Thymus (tissue), 11 donors: ENCODE measurements around the gene SPRR2E. TPM values are rescaled to one million over a fixed set of nuclear protein-coding genes. Genes with fewer than 3 reads are reported as not detected.

Experiments used
- DNase-seq, 9 donors: peaks; one replicate each; pipeline ENCODE4 v3.0.0-alpha.2; 2013; ENCODE audit warnings: low spot score in 9 of 9, low read depth in 6 of 9, missing footprints in 1 of 9
- H3K27ac ChIP-seq, 2 donors: one replicate each; pipeline ENCODE4 v1.5.1; 2013; ENCODE audit warnings: control low read depth in 1 of 2, low read depth in 1 of 2, low read length in 1 of 2, mild to moderate bottlenecking in 1 of 2, moderate library complexity in 1 of 2
- H3K27me3 ChIP-seq, 2 donors: one replicate each; pipeline ENCODE4 v1.5.1; 2013; ENCODE audit warnings: low read length in 1 of 2; ENCODE audit not compliant: control insufficient read depth in 2 of 2, insufficient read depth in 1 of 2
- H3K36me3 ChIP-seq, 2 donors: one replicate each; pipeline ENCODE4 v1.5.1; 2013; ENCODE audit warnings: low read length in 1 of 2, mild to moderate bottlenecking in 1 of 2, moderate library complexity in 1 of 2; ENCODE audit not compliant: control insufficient read depth in 2 of 2, insufficient read depth in 2 of 2
- H3K4me1 ChIP-seq, 2 donors: one replicate each; pipeline ENCODE4 v1.5.1; 2013; ENCODE audit warnings: low read length in 2 of 2; ENCODE audit not compliant: control insufficient read depth in 2 of 2, insufficient read depth in 2 of 2
- H3K4me3 ChIP-seq, 2 donors: one replicate each; pipeline ENCODE4 v1.5.1; 2013; ENCODE audit warnings: low read length in 2 of 2, control low read depth in 1 of 2, mild to moderate bottlenecking in 1 of 2
- H3K9me3 ChIP-seq, 2 donors: one replicate each; pipeline ENCODE4 v1.5.1; 2013; ENCODE audit warnings: low read length in 1 of 2, mild to moderate bottlenecking in 1 of 2; ENCODE audit not compliant: control insufficient read depth in 2 of 2, insufficient read depth in 1 of 2
- WGBS: extraction: QIAGEN DNeasy Blood & Tissue Kit; methylation state at CpG from one replicate; pipeline ENCODE4 v1.1.7; 2013; 5-methylcytosine and 5-hydroxymethylcytosine counted together
- polyA plus RNA-seq: library from polyadenylated mRNA; stranded (reverse); fragments of 200-250 nt; gene quantifications from one replicate; pipeline ENCODE4 v1.2.3, GENCODE V29; 2013
- total RNA-seq: library from RNA; stranded (reverse); fragments of 120-200 nt; gene quantifications from one replicate; pipeline ENCODE4 v1.2.4, GENCODE V29; 2013
- donor health status: healthy.

Gene SPRR2E
- total and polyA plus RNA-seq, 2 donors: 14.2 TPM; not detected in 1

DNA sequence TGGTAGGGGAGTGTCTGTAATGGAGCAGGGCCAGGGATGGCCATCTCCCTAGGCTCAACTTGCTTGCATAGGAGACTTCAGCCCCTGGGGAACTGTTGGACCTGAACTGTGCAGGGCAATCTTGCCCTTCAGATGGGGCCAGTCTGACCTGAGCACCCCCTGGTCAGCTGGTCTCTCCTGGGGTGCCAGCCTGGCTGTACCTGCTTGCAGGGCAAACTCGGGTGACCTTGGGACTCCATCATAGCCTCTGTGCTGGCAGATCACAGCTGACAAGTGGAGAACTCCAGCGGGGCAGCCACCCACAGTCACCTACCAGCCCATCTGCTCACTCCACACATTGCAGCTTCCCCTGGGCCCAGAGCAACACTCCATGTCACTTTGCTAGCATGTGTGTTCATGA, 45.1 kb downstream of the SPRR2E start:
- WGBS: 94% methylated on average over 2 of the region's 2 CpGs

More for the DNA sequence above, 45.1 kb downstream of the SPRR2E start:
- Histone ChIP-seq H3K27ac (no peak overlapping the region), H3K9me3 (no peaks in the 10 kb centered on the region), H3K27me3 (no peaks in the 10 kb centered on the region), H3K4me1 (no peaks in the 10 kb centered on the region), H3K36me3 (no peaks in the 10 kb centered on the region), H3K4me3 (no peak overlapping the region)
- no peak for DNase-seq

Other genes with a start within 250 kb of the SPRR2E start
- not detected for gene LCE7A, start 234.5 kb downstream of the SPRR2E start, total RNA-seq
- gene LCE7A, start 234.5 kb downstream of the SPRR2E start, polyA plus RNA-seq: 0.32 TPM
- not detected for gene SMCP, start 216.2 kb downstream of the SPRR2E start, total RNA-seq
- 0.30 TPM for gene SMCP, start 216.2 kb downstream of the SPRR2E start, polyA plus RNA-seq
- gene IVL, start 186.0 kb downstream of the SPRR2E start, total RNA-seq: 0.57 TPM
- gene IVL, start 186.0 kb downstream of the SPRR2E start, polyA plus RNA-seq: 16.6 TPM
- not detected for gene SPRR5, start 147.3 kb downstream of the SPRR2E start, total RNA-seq
- 0.37 TPM for gene SPRR5, start 147.3 kb downstream of the SPRR2E start, polyA plus RNA-seq
- not detected for gene SPRR4, start 123.9 kb downstream of the SPRR2E start, total RNA-seq
- 2.1 TPM for gene SPRR4, start 123.9 kb downstream of the SPRR2E start, polyA plus RNA-seq
- gene SPRR1A, start 110.4 kb downstream of the SPRR2E start, total RNA-seq: not detected
- 41.1 TPM for gene SPRR1A, start 110.4 kb downstream of the SPRR2E start, polyA plus RNA-seq
- gene SPRR3, start 92.8 kb downstream of the SPRR2E start, total RNA-seq: 0.28 TPM
- gene SPRR3, start 92.8 kb downstream of the SPRR2E start, polyA plus RNA-seq: 9.7 TPM
- 1.2 TPM for gene SPRR1B, start 63.3 kb downstream of the SPRR2E start, total RNA-seq
- gene SPRR1B, start 63.3 kb downstream of the SPRR2E start, polyA plus RNA-seq: 132 TPM
- 0.19 TPM for gene SPRR2D, start 53.4 kb downstream of the SPRR2E start, total RNA-seq
- gene SPRR2D, start 53.4 kb downstream of the SPRR2E start, polyA plus RNA-seq: 36.9 TPM
- gene SPRR2A, start 37.0 kb downstream of the SPRR2E start, total RNA-seq: 0.28 TPM
- gene SPRR2A, start 37.0 kb downstream of the SPRR2E start, polyA plus RNA-seq: 6.5 TPM
- gene SPRR2B, start 22.9 kb downstream of the SPRR2E start, total RNA-seq: not detected
- 3.1 TPM for gene SPRR2B, start 22.9 kb downstream of the SPRR2E start, polyA plus RNA-seq
- 0.09 TPM for gene SPRR2F, start 19.0 kb upstream of the SPRR2E start, total RNA-seq
- 0.94 TPM for gene SPRR2F, start 19.0 kb upstream of the SPRR2E start, polyA plus RNA-seq
- gene SPRR2G, start 56.4 kb upstream of the SPRR2E start, total RNA-seq: 0.19 TPM
- gene SPRR2G, start 56.4 kb upstream of the SPRR2E start, polyA plus RNA-seq: 14.7 TPM
- not detected for gene LELP1, start 108.9 kb upstream of the SPRR2E start, total RNA-seq
- 0.11 TPM for gene LELP1, start 108.9 kb upstream of the SPRR2E start, polyA plus RNA-seq
- gene PRR9, start 123.1 kb upstream of the SPRR2E start, total RNA-seq: 0.33 TPM
- gene PRR9, start 123.1 kb upstream of the SPRR2E start, polyA plus RNA-seq: 3.1 TPM
- 0.33 TPM for gene LORICRIN, start 165.2 kb upstream of the SPRR2E start, total RNA-seq
- 8.6 TPM for gene LORICRIN, start 165.2 kb upstream of the SPRR2E start, polyA plus RNA-seq
- 0.14 TPM for gene PGLYRP3, start 218.4 kb upstream of the SPRR2E start, total RNA-seq
- gene PGLYRP3, start 218.4 kb upstream of the SPRR2E start, polyA plus RNA-seq: 0.94 TPM